ENCODE data around the gene ZNF575. TPM values are rescaled to one million over a fixed set of nuclear protein-coding genes. Genes with fewer than 3 reads are reported as not detected.
A peak's percentile ranks its signal among the peaks of the same experiment; 100 is the strongest.
"Not testable (repeated sequence)": the region's sequence is repeated elsewhere in the genome, so short reads cannot be mapped to it uniquely, and the experiment has no call there.

The ZNF575 gene
- total RNA-seq, 2 donors from 2014 or later = 2.1 to 3.4 TPM

DNA sequence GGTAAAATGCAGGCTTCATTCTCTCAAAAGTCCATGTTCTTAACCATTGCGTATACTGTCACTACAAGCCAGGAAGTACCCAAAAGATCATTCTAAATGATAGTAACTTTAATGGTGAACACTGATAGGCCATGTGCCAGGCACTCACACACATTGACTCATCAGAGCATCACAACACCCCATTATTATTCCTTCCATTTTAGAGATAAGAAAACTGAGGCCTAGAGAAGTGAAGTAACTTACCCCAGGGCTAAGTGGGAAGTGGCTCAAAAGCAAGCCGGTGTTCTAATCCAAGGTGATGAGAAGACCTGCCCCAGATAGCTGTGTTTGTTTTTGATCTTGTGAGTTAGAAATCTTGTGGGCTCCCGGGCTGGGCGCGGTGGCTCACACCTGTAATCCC, 27.0 kb upstream of the ZNF575 start:
- intact Hi-C loops (cut with DNase I) = loop anchor here in 1 of 2 donors (10.0 kb wide), 1 partner anchor 51 kb away; no protein-coding TSS in a partner anchor
- no peak for DNase-seq (ENCODE audit: low spot score)

DNA sequence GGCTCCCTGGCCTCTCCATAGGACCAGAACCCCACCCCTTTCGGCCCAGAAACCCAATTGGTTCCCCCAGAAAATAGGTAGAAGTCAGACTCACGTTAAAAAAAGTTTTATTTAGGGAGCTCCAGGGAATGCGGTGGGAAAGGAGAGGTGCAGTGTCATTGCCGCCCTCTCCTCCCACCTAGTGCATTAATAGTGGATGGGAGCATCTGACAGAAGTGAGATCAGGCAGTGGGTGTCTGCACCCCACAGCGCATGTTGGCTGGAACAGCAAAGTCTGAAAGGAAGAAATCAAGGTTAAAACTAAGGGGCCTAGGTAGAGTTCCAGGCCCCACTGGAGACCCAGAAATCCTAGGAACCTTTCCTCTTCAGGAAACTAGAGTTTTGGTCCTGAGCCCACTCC, 26.4 kb upstream of the ZNF575 start:
- intact Hi-C loops (cut with DNase I) = loop anchor here in 1 of 2 donors (10.0 kb wide), 1 partner anchor 52 kb away; no protein-coding TSS in a partner anchor

DNA sequence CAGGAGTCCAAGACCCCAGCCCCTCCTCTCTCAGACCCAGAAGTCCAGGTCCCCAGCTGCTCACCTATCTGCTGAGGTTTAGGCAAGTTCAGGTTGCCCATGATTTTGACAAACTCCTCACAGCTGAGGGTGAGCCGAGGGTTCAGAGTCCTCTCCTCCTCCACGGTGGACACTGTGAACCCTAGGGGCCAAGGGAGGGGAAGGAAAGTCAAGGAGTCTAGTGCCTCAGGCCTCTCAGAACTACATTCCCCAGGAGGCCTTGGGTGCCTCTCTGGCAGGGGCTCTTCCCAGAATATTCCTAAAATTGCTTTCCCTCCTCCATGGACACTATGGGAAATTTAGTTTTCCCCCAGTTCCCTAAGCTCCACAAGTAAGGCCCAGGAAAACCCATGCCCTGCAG, 25.1 kb upstream of the ZNF575 start:
- DNase-seq (ENCODE audit: low spot score) = no peak
- intact Hi-C loops (cut with DNase I) = loop anchor here in 1 of 2 donors (10.0 kb wide), 1 partner anchor 53 kb away; no protein-coding TSS in a partner anchor

More for the DNA sequence above, 26.4 kb upstream of the ZNF575 start:
- DNase-seq (ENCODE audit: low spot score) = no peak

DNA sequence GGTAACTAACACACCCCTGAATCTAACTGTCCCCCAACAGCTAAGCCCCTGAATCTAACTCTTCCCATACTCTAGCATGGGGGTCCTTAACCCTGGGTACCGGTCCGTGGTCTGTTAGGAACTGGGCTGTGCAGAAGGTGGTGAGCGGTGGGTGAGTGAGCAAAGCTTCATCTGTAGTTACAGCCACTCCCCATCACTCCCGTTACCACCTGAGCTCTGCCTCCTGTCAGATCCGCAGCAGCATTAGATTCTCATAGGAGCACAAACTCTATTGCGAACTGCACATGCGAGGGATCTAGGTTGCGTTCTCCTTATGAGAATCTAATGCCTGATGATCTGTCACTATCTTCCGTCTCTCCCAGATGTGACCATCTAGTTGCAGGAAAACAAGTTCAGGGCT, 22.3 kb upstream of the ZNF575 start:
- intact Hi-C loops (cut with DNase I) = no loop called here
- DNase-seq (ENCODE audit: low spot score) = no peak

DNA sequence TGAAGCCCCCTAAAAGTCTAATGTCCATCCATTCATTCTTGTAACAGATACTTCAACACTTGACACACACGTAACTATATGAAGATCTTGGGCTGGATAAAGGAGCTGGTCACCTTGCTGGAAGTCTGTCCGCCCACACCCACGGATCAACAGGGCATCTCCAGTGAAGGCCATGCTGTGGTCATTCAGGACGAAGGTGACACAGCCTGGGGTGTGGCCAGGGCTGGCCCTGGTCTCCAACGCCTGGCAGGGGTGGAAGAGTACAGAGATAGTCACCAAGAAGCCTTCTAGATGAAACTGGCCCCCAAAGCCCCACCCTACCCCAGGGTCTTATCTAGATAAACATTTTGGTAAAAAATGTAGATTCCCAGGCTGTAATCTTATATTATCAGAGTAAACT, 21.7 kb upstream of the ZNF575 start:
- DNase-seq (ENCODE audit: low spot score) = no peak
- intact Hi-C loops (cut with DNase I) = no loop called here

DNA sequence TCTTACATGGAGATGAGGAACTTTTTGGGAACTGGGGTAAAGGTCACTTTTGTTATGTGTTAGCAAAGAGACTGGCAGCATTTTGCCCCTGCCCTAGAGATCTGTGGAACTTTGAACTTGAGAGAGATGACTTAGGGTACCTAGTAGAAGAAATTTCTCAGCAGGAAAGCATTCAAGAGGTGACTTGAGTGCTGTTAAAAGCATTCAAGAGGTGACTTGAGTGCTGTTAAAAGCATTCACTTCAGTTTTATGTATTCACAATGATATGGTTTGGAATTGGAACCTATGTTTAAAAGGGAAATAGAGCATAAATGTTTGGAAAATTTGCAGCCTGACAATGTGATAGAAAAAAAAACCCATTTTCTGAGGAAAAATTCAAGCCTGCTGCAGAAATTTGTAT, 20.6 kb upstream of the ZNF575 start:
- intact Hi-C loops (cut with DNase I); DNase-seq (ENCODE audit: low spot score): not testable (repeated sequence)

DNA sequence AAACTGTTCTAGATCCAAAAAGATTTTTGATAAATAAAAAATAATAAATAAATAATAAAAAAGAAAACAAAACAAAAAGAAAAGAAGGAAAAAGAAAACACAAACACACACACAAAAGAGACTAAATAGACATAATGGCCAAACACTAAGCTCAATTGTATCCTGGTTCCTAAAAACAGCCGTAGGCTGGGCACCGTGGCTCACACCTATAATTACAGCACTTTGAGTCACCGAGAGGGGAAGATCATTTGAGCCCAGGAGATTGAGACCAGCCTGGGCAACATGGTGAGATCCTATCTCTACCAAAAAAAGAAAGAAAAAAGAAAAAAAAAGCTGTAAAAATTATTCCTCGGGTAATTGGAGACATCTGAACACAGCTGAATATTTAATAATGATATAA, 14.9 kb upstream of the ZNF575 start:
- intact Hi-C loops (cut with DNase I) = no loop called here

DNA sequence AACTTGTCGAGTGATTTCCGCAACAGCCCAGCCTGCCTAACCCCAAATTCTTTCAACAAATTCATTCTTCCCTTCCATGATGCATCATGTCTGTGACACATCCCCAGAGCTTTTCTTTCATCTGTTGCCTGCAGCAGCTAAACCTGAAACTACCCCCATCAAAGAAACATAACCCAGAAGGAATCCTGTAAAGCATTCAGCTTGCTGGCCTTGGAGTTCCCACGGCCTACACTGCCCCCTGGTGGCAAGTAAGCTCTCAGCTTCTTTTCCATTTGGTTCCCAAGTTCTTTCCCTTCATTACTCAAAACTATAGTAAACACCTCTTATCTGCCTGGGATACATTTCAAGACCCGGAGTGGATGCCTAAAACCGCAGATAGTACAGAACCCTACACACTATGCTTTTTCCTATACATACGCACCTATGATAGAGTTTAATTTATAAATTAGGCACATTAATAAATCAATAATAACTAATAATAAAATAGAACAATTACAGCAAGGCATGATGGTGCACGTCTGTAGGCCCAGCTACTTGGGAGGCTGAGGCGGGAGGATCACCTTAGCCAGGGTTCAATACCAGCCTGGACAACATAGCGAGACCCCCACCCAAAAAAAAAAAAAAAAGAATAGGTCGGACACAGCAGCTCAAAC, 13.4 kb upstream of the ZNF575 start:
- intact Hi-C loops (cut with DNase I) = loop anchor here in 1 of 2 donors (5.0 kb wide), 1 partner anchor 72 kb away; no protein-coding TSS in a partner anchor
- peak; percentile 93 for DNase-seq (ENCODE audit: low spot score)

More for the DNA sequence above, 14.9 kb upstream of the ZNF575 start:
- peak; percentile 5 for DNase-seq (ENCODE audit: low spot score)

DNA sequence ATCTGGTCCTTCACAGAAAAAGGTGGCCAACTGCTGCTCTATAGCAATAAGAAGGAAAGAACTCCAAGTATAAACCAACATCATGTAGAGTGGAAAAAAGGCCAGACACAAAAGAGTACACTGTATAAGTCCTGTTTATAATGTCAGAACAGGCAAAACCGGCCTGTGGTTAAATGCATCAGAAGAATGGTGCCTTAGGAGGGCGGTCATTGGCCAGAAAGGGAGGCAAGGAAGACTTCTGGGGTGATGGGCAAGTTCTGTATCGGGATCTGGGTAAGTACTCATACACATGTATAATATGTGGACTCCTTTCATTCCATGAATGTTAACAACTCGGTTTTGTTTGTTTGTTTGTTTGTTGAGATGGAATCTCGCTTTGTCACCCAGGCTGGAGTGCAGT, 10.1 kb upstream of the ZNF575 start:
- DNase-seq (ENCODE audit: low spot score) = no peak
- intact Hi-C loops (cut with DNase I) = loop anchor here in 1 of 2 donors (5.0 kb wide), 1 partner anchor 76 kb away; no protein-coding TSS in a partner anchor

DNA sequence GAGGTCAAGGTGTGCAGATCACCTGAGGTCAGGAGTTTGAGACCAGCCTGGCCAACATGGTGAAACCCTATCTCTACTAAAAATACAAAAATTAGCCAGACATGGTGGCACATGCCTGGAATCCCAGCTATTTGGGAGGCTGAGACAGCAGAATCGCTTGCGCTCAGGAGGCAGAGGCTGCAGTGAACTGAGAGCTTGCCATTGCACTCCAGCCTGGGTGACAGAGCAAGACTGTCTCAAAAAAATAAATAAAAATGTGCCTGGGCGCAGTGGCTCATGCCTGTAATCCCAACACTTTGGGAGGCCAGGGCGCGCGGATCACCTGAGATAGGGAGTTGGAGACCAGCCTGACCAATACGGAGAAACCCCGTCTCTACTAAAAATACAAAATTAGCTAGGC, 9.3 kb upstream of the ZNF575 start:
- intact Hi-C loops (cut with DNase I) = loop anchor here in 1 of 2 donors (5.0 kb wide), 1 partner anchor 76 kb away; no protein-coding TSS in a partner anchor
- peak; percentile 55 for DNase-seq (ENCODE audit: low spot score)

DNA sequence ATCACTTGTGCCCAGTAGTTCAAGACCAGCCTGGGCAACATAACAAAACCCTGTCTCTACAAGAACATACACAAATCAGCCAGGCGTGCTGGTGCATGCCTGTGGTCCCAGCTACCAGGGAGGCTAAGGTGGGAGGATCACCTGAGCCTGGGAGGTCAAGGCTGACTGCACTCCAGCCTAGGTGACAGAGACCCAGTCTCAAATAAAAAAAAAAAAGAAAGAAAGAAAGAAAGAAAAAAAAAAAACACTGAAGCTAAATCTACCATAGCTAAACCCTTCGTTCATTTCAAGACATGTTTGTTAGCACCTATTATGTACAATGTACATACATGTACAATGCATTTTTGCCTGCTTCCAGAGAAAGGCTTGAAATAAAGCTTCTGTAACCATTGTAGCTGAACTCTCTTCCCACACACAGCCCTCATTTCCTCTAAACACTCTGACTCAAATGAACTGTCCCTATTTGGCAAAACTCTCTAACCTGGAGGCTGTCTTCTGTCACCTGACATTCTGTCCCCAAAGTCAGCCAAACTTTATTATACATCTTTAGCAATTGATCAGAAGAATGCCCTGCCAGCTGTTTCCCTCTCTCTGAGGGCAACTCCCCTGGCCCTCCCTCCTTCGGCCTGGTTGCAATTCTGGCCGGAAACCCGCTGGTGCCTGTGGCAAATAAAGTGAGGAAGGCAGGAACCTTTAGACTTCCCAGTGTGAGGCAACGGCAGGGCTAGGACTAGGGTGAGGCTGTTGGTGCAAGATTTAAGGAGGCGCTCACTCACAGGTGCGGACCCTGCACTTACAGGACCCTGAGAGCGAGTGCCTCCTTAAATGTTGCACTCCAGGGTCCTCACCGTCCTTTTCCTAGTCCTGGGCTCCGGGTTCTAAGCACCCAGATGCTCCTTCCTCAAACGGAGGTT, 7.8 kb upstream of the ZNF575 start:
- intact Hi-C loops (cut with DNase I) = loop anchor here in 1 of 2 donors (5.0 kb wide), 1 partner anchor 78 kb away; no protein-coding TSS in a partner anchor
- DNase-seq (ENCODE audit: low spot score) = peak; percentile 86

DNA sequence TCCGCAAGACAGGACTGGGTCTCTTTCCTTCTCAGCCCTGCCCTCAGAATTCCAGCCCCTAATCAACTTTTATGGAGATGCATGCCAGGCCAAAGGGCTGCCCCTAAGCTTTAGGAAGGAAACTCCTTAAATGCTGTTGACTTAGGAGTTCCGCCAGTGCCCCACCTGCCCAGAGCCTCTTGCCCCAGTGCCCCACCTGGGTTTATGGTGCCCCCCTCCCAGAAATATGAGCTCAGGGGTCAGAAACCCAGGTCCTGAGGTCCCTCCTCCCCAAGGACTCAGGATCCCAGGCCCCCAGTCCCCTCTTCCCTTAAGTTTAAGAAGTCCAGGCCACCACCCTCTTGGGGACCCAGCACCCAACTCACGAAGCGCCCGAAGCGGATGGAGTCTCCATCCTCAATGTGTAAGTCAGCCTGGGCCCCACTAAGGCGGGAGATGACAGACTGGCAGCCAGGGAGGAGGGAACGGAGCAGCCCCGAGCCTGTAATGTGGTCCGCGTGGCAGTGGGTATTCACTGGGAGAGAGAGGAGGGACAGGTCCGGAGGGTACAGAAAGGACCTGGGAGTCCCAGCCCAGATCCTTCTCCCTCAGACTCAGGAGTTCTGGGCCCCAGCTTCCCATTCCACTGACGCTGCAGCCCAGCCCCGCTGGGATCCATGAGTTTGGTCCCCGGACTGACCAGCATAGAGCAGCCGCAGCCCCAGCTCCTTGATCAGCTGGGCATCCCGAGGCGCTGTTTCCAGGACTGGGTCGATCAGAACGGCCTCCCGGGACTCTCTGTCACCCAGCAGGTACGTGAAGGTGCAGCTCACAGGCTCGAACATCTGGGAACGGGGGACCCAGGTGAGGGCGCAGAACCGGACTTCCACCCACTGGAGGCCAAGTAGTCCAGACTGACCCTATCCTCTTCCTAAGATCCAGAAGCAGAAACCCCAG, 6.9 kb upstream of the ZNF575 start:
- peak; percentile 82 for DNase-seq (ENCODE audit: low spot score)
- intact Hi-C loops (cut with DNase I) = no loop called here

DNA sequence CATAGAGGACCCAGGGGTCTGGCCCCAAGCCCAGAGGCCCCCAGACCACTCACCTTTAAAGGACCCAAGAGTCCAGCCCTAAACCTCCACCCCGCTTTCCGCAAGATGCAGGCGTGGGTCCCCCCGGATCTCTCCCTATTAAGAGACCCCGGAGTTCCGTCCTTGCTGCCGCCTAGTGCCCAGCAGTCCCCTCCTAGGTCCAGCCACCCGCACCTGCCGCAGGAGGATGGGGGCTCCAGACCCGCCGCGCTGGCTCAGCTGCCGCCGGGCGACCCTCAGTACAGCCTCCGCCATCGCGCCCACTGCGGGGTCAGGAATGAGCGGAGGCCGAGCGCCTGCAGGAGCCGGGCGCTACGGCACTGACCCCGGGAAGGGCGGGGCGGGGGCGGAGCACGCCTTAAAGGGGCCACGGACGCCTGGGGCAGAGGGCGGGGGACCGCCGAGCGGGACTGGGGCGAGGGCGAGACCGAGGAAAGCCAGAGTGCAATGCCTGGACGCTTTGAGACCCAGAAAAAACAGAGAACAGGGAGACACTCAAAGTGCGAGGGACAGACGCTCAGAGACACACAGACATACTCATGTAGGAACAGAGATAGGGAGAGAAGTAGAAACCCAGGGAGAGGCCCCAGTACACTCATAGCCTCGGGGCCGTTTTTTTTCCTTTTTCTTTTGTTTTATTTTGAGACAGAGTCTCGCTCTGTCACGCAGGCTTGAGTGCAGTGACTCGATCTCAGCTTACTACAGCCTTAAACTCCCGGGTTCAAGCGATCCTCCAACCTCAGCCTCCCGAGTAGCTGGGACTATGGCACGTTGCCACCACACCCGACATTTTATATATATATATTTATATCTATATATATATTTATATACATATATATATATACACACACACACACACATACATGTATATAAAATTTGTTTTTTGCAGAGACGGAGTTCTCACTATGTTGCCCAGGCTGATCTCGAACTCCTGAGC, 5.8 kb upstream of the ZNF575 start, which contains the start of gene ETHE1:
Gene ETHE1 (minus strand): TSS at position 318 of the 976 bp plus-strand sequence. CDS start 24 bp downstream, at position 294.
- DNase-seq (ENCODE audit: low spot score) = peak; percentile 95
- intact Hi-C loops (cut with DNase I) = no loop called here

DNA sequence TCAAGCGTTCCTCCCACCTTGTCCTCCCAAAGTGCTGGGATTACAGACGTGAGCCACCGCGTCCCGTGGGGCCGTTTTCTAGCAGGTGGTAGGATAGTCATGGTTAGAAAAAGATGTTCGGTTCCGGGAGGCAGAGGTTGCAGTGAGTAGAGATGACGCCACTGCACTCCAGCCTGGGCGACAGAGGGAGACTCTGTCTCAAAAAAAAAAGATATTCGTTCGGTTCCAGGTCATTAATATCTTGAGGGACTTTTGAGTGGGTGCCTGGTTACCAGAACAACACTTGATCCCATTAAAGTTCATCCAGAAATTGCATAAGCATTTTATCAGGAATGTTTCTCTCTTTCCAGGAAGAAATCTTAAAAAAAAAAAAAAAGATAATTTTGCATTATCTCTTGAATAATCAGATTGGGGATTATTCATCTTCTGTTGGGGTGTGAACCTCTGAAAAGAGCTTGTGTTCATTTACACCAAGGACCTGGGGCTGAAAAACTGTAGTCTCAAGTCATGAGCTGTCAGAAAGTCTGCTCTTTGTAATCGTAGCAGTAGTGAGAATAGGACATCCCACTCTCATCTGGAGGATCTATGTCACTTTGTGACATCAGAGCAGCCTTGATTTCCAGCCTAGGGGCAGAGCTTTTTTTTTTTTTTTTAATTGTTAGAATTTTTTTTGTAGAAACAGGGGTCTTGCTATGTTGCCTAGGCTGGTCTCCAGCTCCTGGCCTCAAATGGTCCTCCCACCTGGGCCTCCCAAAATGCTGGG, 4.9 kb upstream of the ZNF575 start:
- DNase-seq (ENCODE audit: low spot score) = peak; percentile 87
- intact Hi-C loops (cut with DNase I) = no loop called here

DNA sequence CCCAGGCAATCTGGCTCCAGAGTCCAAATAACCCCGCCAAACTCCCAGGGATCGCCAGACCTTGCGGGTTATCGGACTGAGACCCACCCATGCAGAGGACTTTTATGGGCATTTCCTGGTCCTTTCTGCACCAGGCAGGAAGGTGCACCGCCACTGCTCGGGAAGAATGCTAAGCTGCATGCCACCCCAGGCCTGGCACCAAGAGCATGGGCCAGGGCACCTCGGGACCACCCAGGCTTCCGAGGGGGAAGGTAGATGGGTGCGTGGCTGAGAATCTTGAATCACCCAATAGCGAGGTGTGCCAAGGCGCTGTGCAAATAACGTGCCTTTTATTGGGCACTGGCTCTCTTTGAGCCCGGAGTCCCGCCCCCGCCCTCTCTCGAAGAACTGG, 422 bp upstream of the ZNF575 start:
- peak; percentile 86 for DNase-seq (ENCODE audit: low spot score)
- intact Hi-C loops (cut with DNase I) = loop anchor here in 1 of 2 donors (10.0 kb wide), 1 partner anchor 62 kb away; the partner anchor contains the start of genes IRGQ and ZNF576

DNA sequence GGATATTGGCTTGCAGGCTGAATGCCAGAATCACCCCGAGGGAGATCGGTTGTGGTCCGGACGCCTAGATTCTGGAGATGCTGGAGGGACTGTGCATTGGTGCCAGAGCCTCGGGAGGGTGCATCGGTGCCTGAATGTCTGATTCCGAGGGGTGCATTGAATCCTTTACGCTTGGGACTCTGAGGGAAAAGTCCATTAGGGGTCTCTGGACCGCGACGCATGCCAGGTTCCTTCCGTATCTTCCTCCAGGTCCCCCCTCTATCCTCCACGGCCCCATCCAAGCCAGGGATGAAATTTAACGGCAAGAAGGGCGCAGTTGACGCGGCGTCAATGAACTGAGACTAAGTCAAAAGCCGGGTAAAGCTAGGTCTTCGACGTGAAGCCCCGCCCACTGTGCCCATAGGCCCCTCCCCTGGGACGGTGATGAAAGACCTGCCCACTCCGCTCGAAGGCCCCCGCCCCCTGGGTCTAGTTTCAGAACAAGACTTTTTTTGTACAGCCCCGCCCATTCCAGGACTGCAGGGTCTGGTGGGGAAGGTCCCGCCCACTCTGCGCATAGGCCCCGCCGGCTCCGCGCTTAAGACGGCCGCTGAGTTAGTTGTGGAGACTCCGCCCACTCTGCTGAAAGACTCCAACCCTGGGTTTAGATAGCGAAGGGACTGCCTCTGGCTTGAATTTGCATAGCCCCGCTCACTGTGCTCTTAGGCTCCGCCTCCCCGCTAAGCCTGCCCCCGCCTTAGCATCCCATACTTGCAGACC, 737 bp downstream of the ZNF575 start:
- intact Hi-C loops (cut with DNase I) = loop anchor here in 1 of 2 donors (10.0 kb wide), 1 partner anchor 61 kb away; the partner anchor contains the start of genes IRGQ and ZNF576
- DNase-seq (ENCODE audit: low spot score) = peak; percentile 99

Data from posterior vena cava (tissue), 2 donors.